Activated CD8-positive, alpha-beta memory T cell treated with anti-CD3 and anti-CD28 coated beads for 4 hours (primary cell): ENCODE measurements around the gene DPYSL4.

ENCODE experiments used
- DNase-seq, 2 donors: peaks; one replicate each; pipeline ENCODE4 v3.0.0-alpha.2; 2020; ENCODE audit warnings: low read depth in 2 of 2

The DPYSL4 gene

GRCh38 chr10:132178672-132179545 is 7.8 kb upstream of the DPYSL4 start:
- no peak for DNase-seq

GRCh38 chr10:132179551-132180392 is 7.0 kb upstream of the DPYSL4 start:
- no peak for DNase-seq

- no peak for DNase-seq
Measured at GRCh38 chr10:132180736-132181135, 6.0 kb upstream of the DPYSL4 start.

- DNase-seq: no peak
Measured at GRCh38 chr10:132181691-132182425, 4.9 kb upstream of the DPYSL4 start.

GRCh38 chr10:132182591-132182990 is 4.2 kb upstream of the DPYSL4 start:
- no peak for DNase-seq

- no peak for DNase-seq
Measured at GRCh38 chr10:132183046-132183445, 3.7 kb upstream of the DPYSL4 start.

- no peak for DNase-seq
Measured at GRCh38 chr10:132184816-132185593, 1.7 kb upstream of the DPYSL4 start.

- DNase-seq: no peak
Measured at GRCh38 chr10:132185601-132186487, 904 bp upstream of the DPYSL4 start.

- no peak for DNase-seq
Measured at GRCh38 chr10:132187430-132188138, 836 bp downstream of the DPYSL4 start.

GRCh38 chr10:132188331-132188730 is 1.6 kb downstream of the DPYSL4 start:
- DNase-seq: no peak

GRCh38 chr10:132189016-132189415 is 2.3 kb downstream of the DPYSL4 start:
- no peak for DNase-seq

- DNase-seq: no peak
Measured at GRCh38 chr10:132189810-132190422, 3.2 kb downstream of the DPYSL4 start.

- no peak for DNase-seq
Measured at GRCh38 chr10:132192076-132192975, 5.6 kb downstream of the DPYSL4 start.

GRCh38 chr10:132192991-132193665 is 6.4 kb downstream of the DPYSL4 start:
- DNase-seq: no peak

- no peak for DNase-seq
Measured at GRCh38 chr10:132193907-132194552, 7.3 kb downstream of the DPYSL4 start.

- no peak for DNase-seq
Measured at GRCh38 chr10:132194726-132195125, 8.0 kb downstream of the DPYSL4 start.
